ENCODE results near the gene GTPBP2.

DNA sequence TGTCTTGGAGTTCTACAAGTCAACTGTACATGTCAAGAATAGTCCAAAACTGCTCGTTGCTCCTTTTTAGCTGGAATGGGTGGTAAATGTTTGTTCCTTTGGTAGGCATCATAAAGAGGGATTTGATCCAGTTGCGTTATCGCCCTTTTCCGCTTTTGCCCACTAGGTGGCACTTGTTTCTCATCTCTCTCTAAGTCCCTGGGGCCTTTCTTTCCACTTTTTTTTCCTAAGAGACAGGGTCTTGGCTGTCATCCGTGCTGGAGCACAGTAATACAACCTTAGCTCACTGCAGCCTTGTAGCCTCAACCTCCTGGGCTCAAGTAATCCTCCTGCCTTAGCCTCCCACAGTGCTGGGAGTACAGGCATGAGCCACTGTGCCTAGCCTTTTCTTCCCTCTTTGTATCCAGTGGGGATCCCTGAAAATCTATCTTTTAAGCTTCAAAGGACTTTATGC lies 20.7 kb downstream of the GTPBP2 start:
- TF ChIP-seq CTCF (IDR thresholded peaks at IDR 0.05; ENCODE audit: low read depth, low read length, poor library complexity, severe bottlenecking) (peak; percentile 94), EZH2phosphoT487 (IDR thresholded peaks at IDR 0.05; ENCODE audit: borderline replicate concordance, low read length) (no peak)

Data from DOHH2 (cell line).